K562 (cell line): Measurements from ENCODE around the gene PYGM. TPM values are rescaled to one million over a fixed set of nuclear protein-coding genes. Genes with fewer than 3 reads are reported as not detected.

Source experiments
- ADNP ChIP-seq: fragments of 200-800 bp; sonication (Bioruptor generic); IDR thresholded peaks from 2 replicates; pipeline ENCODE4 v1.6.1; 2016; ENCODE audit warnings: missing genetic modification characterization, missing compliant biosample characterization
- BCOR ChIP-seq: fragments of 450-650 bp; IDR thresholded peaks from 2 replicates; pipeline ENCODE4 v1.6.1; 2016
- BRD9 ChIP-seq: fragments of 450-650 bp; IDR thresholded peaks from 2 replicates; pipeline ENCODE4 v1.6.1; 2018; ENCODE audit warnings: low read depth; ENCODE audit not compliant: partially characterized antibody
- CHD4 ChIP-seq: fragments of 200-600 bp; sonication (generic); IDR thresholded peaks from 3 replicates; pipeline ENCODE4 v1.6.1; 2012; ENCODE audit warnings: low read depth, mild to moderate bottlenecking, mixed read lengths, low read length, inconsistent platforms; ENCODE audit not compliant: insufficient read depth, insufficient replicate concordance, poor library complexity, severe bottlenecking
- CREB1 ChIP-seq, 2 experiments: sonication (generic) in 1 of 2; formaldehyde crosslinking in 1 of 2; IDR thresholded peaks; 2 replicates each; pipeline versions ENCODE4 v1.6.1 to v1.8.0; 2012 to 2022; ENCODE audit warnings: inconsistent platforms in 1 of 2, mild to moderate bottlenecking in 1 of 2, missing genetic modification reagents in 1 of 2, moderate library complexity in 1 of 2
- CREBBP ChIP-seq: IDR thresholded peaks from one replicate; pipeline ENCODE4 v1.6.1; 2012; ENCODE audit warnings: low read depth, mild to moderate bottlenecking, control low read depth, inconsistent platforms, low read length
- FOXK2 ChIP-seq, 2 experiments: fragments of 450-650 bp; IDR thresholded peaks in 1 of 2; conservative IDR thresholded peaks in 1 of 2; 2 replicates each; pipeline ENCODE4 v1.6.1; 2016; ENCODE audit warnings: low read depth in 2 of 2, mild to moderate bottlenecking in 1 of 2
- FOXM1 ChIP-seq, 2 experiments: fragments of 450-650 bp in 1 of 2; sonication (generic) in 1 of 2; formaldehyde crosslinking in 1 of 2; IDR thresholded peaks; 2 replicates each; pipeline versions ENCODE4 v1.6.1 to v1.9.0; 2017 to 2022; ENCODE audit warnings: low read depth in 2 of 2, mild to moderate bottlenecking in 2 of 2, missing genetic modification reagents in 1 of 2, moderate library complexity in 1 of 2
- HDAC2 ChIP-seq: fragments of 450-650 bp; IDR thresholded peaks from 2 replicates; pipeline ENCODE4 v1.6.1; 2016; ENCODE audit warnings: mild to moderate bottlenecking
- IRF2 ChIP-seq: sonication (generic); formaldehyde crosslinking; IDR thresholded peaks from 2 replicates; pipeline ENCODE4 v1.8.1; 2022; ENCODE audit warnings: mild to moderate bottlenecking, missing genetic modification reagents
- KDM1A ChIP-seq, 2 experiments: fragments of 450-650 bp; IDR thresholded peaks; 2 replicates each; pipeline ENCODE4 v1.6.1; 2016; ENCODE audit warnings: mild to moderate bottlenecking in 2 of 2
- MEF2A ChIP-seq: IDR thresholded peaks from 2 replicates; pipeline ENCODE4 v1.6.1; 2011; ENCODE audit warnings: low read depth, mild to moderate bottlenecking, low read length, moderate library complexity; ENCODE audit not compliant: control insufficient read depth
- PTBP1 ChIP-seq: fragments of 200-400 bp; formaldehyde crosslinking; IDR thresholded peaks from 2 replicates; pipeline ENCODE4 v1.6.1; 2017; ENCODE audit warnings: low read depth, low read length
- RBM25 ChIP-seq: fragments of 200-400 bp; formaldehyde crosslinking; IDR thresholded peaks from 2 replicates; pipeline ENCODE4 v1.6.1; 2018; ENCODE audit warnings: low read length, low read depth, moderate library complexity; ENCODE audit not compliant: severe bottlenecking
- RCOR1 ChIP-seq, 2 experiments: IDR thresholded peaks; 2 replicates each; pipeline ENCODE4 v1.6.1; 2012; ENCODE audit warnings: low read depth in 2 of 2, low read length in 2 of 2, borderline replicate concordance in 1 of 2, improper control_type of control experiment in 1 of 2
- SMARCA5 ChIP-seq: fragments of 450-650 bp; IDR thresholded peaks from 2 replicates; pipeline ENCODE4 v1.6.1; 2016
- SNRNP70 ChIP-seq: fragments of 200-400 bp; formaldehyde crosslinking; optimal IDR thresholded peaks from 2 replicates; pipeline ENCODE3; 2017; ENCODE audit warnings: low read depth, low read length
- polyA plus RNA-seq, 8 experiments: library from polyadenylated mRNA; depleted of rRNA in 4 of 8; stranded (reverse) in 5 of 8; unstranded in 3 of 8; fragments of >200 nt; fragmentation: Nextera tagmentation in 2 of 8; fragmentation: Illumina TruSeq in 1 of 8; extraction: Ambion mirVana in 2 of 8; extraction: Trizol in 1 of 8; gene quantifications; 2 replicates each; pipeline versions ENCODE4 v1.2.1 to v1.2.3, GENCODE V29; 2011 to 2014; ENCODE audit warnings: inconsistent platforms in 1 of 8, missing spikeins in 1 of 8
- total RNA-seq, 7 experiments: library from RNA; depleted of rRNA in 6 of 7; stranded (reverse); fragments of >200 nt in 6 of 7; fragmentation: Illumina TruSeq in 2 of 7; extraction: Trizol in 2 of 7; gene quantifications; 2 replicates each; pipeline versions ENCODE4 v1.2.1 to v1.2.3, GENCODE V29; 2011 to 2021; ENCODE audit warnings: low replicate concordance in 1 of 7
- TF ChIP-seq, protein P1 (sequence below): sonication (generic); formaldehyde crosslinking; IDR thresholded peaks from 2 replicates; pipeline ENCODE4 v1.8.0; 2022; ENCODE audit warnings: missing genetic modification reagents, mild to moderate bottlenecking, moderate library complexity, borderline replicate concordance

Gene PYGM
- total and polyA plus RNA-seq, 9 of the 15 experiments (the other 6 are each of a cell fraction or from before 2014, with no cell fraction given): 0.07 to 1.5 (median 0.68) TPM

DNA sequence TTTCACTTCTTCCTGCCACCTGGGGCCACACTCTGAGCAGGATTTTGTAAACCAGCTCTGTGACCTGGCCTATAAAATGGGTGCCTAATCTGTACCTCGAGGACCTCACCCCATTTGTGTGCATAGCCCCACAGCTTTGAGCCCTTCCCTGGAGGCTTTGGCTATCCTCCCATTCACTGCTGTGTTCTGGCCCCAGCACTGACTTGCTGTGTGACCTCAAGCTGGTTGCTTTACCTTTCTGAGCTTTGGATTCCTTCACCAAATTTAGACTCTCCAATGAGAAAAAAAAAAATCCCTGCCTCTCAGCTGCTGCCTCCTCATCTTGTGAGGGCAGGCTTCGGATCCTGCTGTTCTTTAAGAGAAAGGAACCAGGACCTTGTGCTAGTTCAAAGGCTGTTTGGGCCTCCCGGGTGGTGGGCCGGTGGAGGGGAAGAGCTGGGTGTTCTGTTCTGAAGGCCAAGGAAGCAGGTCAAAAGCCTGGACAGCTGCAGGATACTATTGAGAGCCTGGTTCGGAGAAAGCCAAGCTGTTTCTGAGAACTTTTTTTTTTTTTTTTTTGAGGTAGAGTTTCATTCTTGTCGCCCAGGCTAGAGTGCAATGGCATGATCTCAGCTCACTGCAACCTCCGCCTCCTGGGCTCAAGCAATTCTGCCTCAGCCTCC, 1.1 kb upstream of the PYGM start (continued):
- TF ChIP-seq, protein P1, sequence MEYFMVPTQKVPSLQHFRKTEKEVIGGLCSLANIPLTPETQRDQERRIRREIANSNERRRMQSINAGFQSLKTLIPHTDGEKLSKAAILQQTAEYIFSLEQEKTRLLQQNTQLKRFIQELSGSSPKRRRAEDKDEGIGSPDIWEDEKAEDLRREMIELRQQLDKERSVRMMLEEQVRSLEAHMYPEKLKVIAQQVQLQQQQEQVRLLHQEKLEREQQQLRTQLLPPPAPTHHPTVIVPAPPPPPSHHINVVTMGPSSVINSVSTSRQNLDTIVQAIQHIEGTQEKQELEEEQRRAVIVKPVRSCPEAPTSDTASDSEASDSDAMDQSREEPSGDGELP (CRISPR knock-in tag): peak; percentile 41; the same call in 1 of the 2 replicates
- peak; percentile 78 for TF ChIP-seq ADNP (tag)
- no peak for TF ChIP-seq IRF2 (CRISPR knock-in tag)
- no peak for TF ChIP-seq MEF2A
- TF ChIP-seq PTBP1: 0 out of 2 replicates have a peak, but pooled peaks have one; percentile 68
- TF ChIP-seq SNRNP70: peak; percentile 17
- TF ChIP-seq SMARCA5: peak; percentile 91
- TF ChIP-seq RBM25: peak; percentile 85
- peak; percentile 99 for TF ChIP-seq BCOR
- TF ChIP-seq FOXM1 (IDR thresholded peaks at IDR 0.05; ENCODE audit: low read depth): 0 out of 2 replicates have a peak, but pooled peaks have one; percentile 38
- TF ChIP-seq FOXM1 (CRISPR knock-in tag; IDR thresholded peaks at IDR 0.05; ENCODE audit: low read depth): no peak
- TF ChIP-seq KDM1A (IDR thresholded peaks at IDR 0.05): peak; percentile 70 to 88
- TF ChIP-seq HDAC2: peak; percentile 88; the same call in 1 of the 2 replicates
- no peak for TF ChIP-seq CREB1 (IDR thresholded peaks at IDR 0.05)
- TF ChIP-seq CREB1 (CRISPR knock-in tag; IDR thresholded peaks at IDR 0.05): no peak
- TF ChIP-seq RCOR1 (IDR thresholded peaks at IDR 0.05; ENCODE audit: borderline replicate concordance in 1 of 2, low read depth in 2 of 2, low read length in 2 of 2): peak in 1 of 2 experiments; percentile 68; a peak in 1 of 4 replicates
- peak; percentile 34 for TF ChIP-seq BRD9
- TF ChIP-seq FOXK2 (conservative IDR thresholded peaks at IDR 0.05 in 1 of 2, IDR thresholded peaks at IDR 0.05 in 1 of 2; ENCODE audit: low read depth in 2 of 2): no peak
- no peak for TF ChIP-seq CREBBP
- peak; percentile 75 for TF ChIP-seq CHD4
